Measurements from ENCODE around the gene CDA. TPM values are rescaled to one million over a fixed set of nuclear protein-coding genes. Genes with fewer than 3 reads are reported as not detected.

CDA gene
- total and polyA plus RNA-seq, 2 of the 8 experiments (the other 6 are each of a cell fraction or from before 2014, with no cell fraction given): 4.4 to 11.3 TPM

- peak; percentile 34 for TF ChIP-seq CHD7 (IDR thresholded peaks at IDR 0.05; ENCODE audit: insufficient replicate concordance, low read length)
- no peak for TF ChIP-seq ZNF274 (IDR thresholded peaks at IDR 0.05; ENCODE audit: borderline replicate concordance, extremely low read depth, low read length)
- TF ChIP-seq SRF (IDR thresholded peaks at IDR 0.05; ENCODE audit: low read depth, low read length): no peak
- TF ChIP-seq BACH1 (IDR thresholded peaks at IDR 0.05; ENCODE audit: low read length): no peak
- TF ChIP-seq BCL11A (IDR thresholded peaks at IDR 0.05; ENCODE audit: low read depth in 2 of 2, low read length in 2 of 2): no peak
- no peak for TF ChIP-seq SIN3A (conservative IDR thresholded peaks at IDR 0.05 in 1 of 2, IDR thresholded peaks at IDR 0.05 in 1 of 2; ENCODE audit: low read depth in 1 of 2, low read length in 2 of 2)
- no peak for TF ChIP-seq BRCA1 (IDR thresholded peaks at IDR 0.05; ENCODE audit: low read depth, low read length)
- no peak for TF ChIP-seq RNF2 (IDR thresholded peaks at IDR 0.05; ENCODE audit: borderline replicate concordance, low read depth, low read length, missing control alignments, poor library complexity, severe bottlenecking)
These were observed 36.5 kb downstream of the CDA start (continued) for GRCh38 chr1:20625176-20626097.

All from H1 (cell line).